RWPE1 (cell line): Measurements from ENCODE around the gene KLF7.

Experiments
- CTCF ChIA-PET: fragments of 350-600 bp; sonication (Branson Sonifier 250); formaldehyde crosslinking; extraction: SDS; loops from one replicate; lab custom pipeline; 2021; lab: Yijun Ruan, JAX
- POLR2A ChIA-PET: fragments of 400-600 bp; formaldehyde crosslinking; extraction: SDS; loops from one replicate; lab custom pipeline; 2020; ENCODE audit warnings: antibody characterized with exemption; ENCODE audit not compliant: low non-redundant PET; lab: Yijun Ruan, JAX
- DNase-seq: peaks from one replicate; pipeline ENCODE4 v3.0.0; 2012; ENCODE audit warnings: low spot score
- H3K27ac ChIP-seq: fragments of 450-650 bp; 2 replicates; pipeline ENCODE4 v1.5.1; 2017
- TF ChIP-seq, protein P1 (sequence below): fragments of 450-650 bp; conservative IDR thresholded peaks from 2 replicates; pipeline ENCODE4 v1.5.1; 2017; ENCODE audit warnings: low read depth, mild to moderate bottlenecking

KLF7 gene

GRCh38 chr2:207176247-207176646 is 10.5 kb upstream of the KLF7 start:
- no peak for DNase-seq
- ChIA-PET CTCF (interaction anchor here (0.7 kb wide), 1 partner anchor 9 kb away, joined by 4 read pairs; no protein-coding TSS in a partner anchor), POLR2A (no interaction called here)
- no peak overlapping the region for H3K27ac ChIP-seq
- TF ChIP-seq, protein P1, sequence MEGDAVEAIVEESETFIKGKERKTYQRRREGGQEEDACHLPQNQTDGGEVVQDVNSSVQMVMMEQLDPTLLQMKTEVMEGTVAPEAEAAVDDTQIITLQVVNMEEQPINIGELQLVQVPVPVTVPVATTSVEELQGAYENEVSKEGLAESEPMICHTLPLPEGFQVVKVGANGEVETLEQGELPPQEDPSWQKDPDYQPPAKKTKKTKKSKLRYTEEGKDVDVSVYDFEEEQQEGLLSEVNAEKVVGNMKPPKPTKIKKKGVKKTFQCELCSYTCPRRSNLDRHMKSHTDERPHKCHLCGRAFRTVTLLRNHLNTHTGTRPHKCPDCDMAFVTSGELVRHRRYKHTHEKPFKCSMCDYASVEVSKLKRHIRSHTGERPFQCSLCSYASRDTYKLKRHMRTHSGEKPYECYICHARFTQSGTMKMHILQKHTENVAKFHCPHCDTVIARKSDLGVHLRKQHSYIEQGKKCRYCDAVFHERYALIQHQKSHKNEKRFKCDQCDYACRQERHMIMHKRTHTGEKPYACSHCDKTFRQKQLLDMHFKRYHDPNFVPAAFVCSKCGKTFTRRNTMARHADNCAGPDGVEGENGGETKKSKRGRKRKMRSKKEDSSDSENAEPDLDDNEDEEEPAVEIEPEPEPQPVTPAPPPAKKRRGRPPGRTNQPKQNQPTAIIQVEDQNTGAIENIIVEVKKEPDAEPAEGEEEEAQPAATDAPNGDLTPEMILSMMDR, result no peak

GRCh38 chr2:207173641-207174040 is 7.9 kb upstream of the KLF7 start:
- POLR2A ChIA-PET, result no interaction called here
- no peak overlapping the region for H3K27ac ChIP-seq
- CTCF ChIA-PET, result interaction anchor here (0.5 kb wide), 1 partner anchor 192 kb away, joined by 6 read pairs; no protein-coding TSS in a partner anchor
- TF ChIP-seq, protein P1, result no peak
- no peak for DNase-seq

GRCh38 chr2:207167099-207167923 is 1.6 kb upstream of the KLF7 start:
- POLR2A ChIA-PET, result interaction anchor here (0.6 to 1.8 kb wide), 5 partner anchors 11 to 669 kb away, joined by 3 to 19 read pairs (median 3); no protein-coding TSS in a partner anchor
- TF ChIP-seq, protein P1, result no peak
- peak overlapping the region; percentile 98 for H3K27ac ChIP-seq
- DNase-seq, result no peak
- CTCF ChIA-PET, result interaction anchor here (0.6 to 1.8 kb wide), 2 partner anchors 73 to 138 kb away, joined by 4 to 6 read pairs; no protein-coding TSS in a partner anchor

GRCh38 chr2:207166349-207167098 is 776 bp upstream of the KLF7 start:
- POLR2A ChIA-PET, result interaction anchor here (0.7 to 1.8 kb wide), 7 partner anchors 10 to 171 kb away, joined by 3 to 19 read pairs (median 5); no protein-coding TSS in a partner anchor
- CTCF ChIA-PET, result interaction anchor here (0.6 to 1.8 kb wide), 2 partner anchors 74 to 137 kb away, joined by 4 to 6 read pairs; no protein-coding TSS in a partner anchor
- peak overlapping the region; percentile 98 for H3K27ac ChIP-seq
- TF ChIP-seq, protein P1, result peak; percentile 25; the same call in 1 of the 2 replicates
- peak; percentile 60 for DNase-seq

GRCh38 chr2:207166039-207166348 is 246 bp upstream of the KLF7 start:
- peak overlapping the region; percentile 98 for H3K27ac ChIP-seq
- DNase-seq, result peak; percentile 98
- CTCF ChIA-PET, result interaction anchor here (1.8 kb wide), 1 partner anchor 74 kb away, joined by 6 read pairs; no protein-coding TSS in a partner anchor
- POLR2A ChIA-PET, result interaction anchor here (0.7 to 1.8 kb wide), 6 partner anchors 9 to 172 kb away, joined by 3 to 19 read pairs (median 4); no protein-coding TSS in a partner anchor
- TF ChIP-seq, protein P1, result no peak
